Activated T-helper 17 cell treated with anti-CD3 and anti-CD28 coated beads, Interleukin-2, amount 50 U/mL, for 72 hours (primary cell): ENCODE measurements around the gene GSTM3. TPM values are rescaled to one million over a fixed set of nuclear protein-coding genes. Genes with fewer than 3 reads are reported as not detected.
"Not testable (repeated sequence)": the region's sequence is repeated elsewhere in the genome, so short reads cannot be mapped to it uniquely, and the experiment has no call there.

Experiments used
- ATAC-seq: fragments of 150-1000 bp; cut with Tn5 transposase; replicated peaks from 2 replicates; pipeline ENCODE4 v1.10.0; 2021; ENCODE audit warnings: mild to moderate bottlenecking, moderate library complexity
- H3K27ac Mint-ChIP-seq: one replicate; pipeline ENCODE4 v1.8.0; 2022; ENCODE audit warnings: mixed read lengths
- H3K27me3 Mint-ChIP-seq: one replicate; pipeline ENCODE4 v1.8.0; 2022; ENCODE audit warnings: mixed read lengths
- H3K36me3 Mint-ChIP-seq: one replicate; pipeline ENCODE4 v1.8.0; 2022; ENCODE audit warnings: low read depth, mild to moderate bottlenecking, mixed read lengths
- H3K4me1 Mint-ChIP-seq: one replicate; pipeline ENCODE4 v1.8.0; 2022; ENCODE audit warnings: mixed read lengths
- H3K4me3 Mint-ChIP-seq: one replicate; pipeline ENCODE4 v1.8.0; 2022; ENCODE audit warnings: mild to moderate bottlenecking, mixed read lengths
- H3K9me3 Mint-ChIP-seq: one replicate; pipeline ENCODE4 v1.8.0; 2022; ENCODE audit warnings: mixed read lengths
- total RNA-seq, 2 donors: library from RNA; stranded (reverse); gene quantifications; one replicate each; pipeline ENCODE4 v1.2.3, GENCODE V29; 2022

The GSTM3 gene
- total RNA-seq, 2 donors from 2014 or later = 8.9 to 30.2 TPM

DNA sequence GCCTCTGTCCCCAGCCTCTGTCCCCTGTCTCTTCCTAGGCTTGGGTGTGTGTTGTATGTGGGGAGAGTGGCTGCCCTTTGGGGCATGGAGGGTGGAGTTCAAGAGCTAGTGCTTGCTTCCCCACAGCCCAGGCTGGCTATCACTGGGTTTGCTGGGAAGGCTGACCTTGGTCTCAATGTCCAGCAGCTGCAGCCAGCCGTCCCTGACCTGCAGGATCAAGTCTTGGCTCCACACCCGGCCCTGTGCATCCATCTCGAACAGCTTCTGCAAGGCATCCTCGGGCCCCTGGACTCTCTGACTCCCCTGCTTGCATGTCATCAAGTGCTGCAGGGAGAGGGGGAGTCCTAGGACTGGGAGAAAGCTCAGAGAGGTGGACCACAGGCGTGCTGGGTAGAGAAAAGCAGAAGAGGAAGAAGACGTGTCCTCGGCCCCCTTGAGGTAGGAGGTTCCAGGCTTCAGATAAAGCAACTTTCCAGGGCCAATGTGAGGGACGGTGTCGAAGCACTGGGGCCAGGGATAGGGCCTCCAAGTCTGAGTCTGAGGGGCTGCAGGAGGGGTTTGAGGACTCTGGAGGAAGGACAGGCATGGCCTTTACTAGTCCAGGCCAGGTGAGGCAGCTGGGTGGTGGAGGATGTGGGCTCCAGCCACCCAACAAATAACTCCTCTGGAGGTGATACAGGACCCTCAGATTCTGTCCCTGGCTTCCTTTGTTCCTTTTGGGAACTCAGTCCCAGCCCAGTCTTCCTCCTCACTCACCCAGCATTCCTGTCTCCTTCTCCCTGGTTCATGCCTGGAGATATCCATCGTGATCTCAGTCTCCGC, 18.9 kb upstream of the GSTM3 start:
- ATAC-seq = no peak
- H3K9me3 Mint-ChIP-seq = no peaks in the 10 kb centered on the region
- H3K36me3 Mint-ChIP-seq = no peaks in the 10 kb centered on the region
- no peaks in the 10 kb centered on the region for H3K4me1 Mint-ChIP-seq
- no peak overlapping the region for H3K4me3 Mint-ChIP-seq
- no peak overlapping the region for H3K27ac Mint-ChIP-seq
- no peaks in the 10 kb centered on the region for H3K27me3 Mint-ChIP-seq

DNA sequence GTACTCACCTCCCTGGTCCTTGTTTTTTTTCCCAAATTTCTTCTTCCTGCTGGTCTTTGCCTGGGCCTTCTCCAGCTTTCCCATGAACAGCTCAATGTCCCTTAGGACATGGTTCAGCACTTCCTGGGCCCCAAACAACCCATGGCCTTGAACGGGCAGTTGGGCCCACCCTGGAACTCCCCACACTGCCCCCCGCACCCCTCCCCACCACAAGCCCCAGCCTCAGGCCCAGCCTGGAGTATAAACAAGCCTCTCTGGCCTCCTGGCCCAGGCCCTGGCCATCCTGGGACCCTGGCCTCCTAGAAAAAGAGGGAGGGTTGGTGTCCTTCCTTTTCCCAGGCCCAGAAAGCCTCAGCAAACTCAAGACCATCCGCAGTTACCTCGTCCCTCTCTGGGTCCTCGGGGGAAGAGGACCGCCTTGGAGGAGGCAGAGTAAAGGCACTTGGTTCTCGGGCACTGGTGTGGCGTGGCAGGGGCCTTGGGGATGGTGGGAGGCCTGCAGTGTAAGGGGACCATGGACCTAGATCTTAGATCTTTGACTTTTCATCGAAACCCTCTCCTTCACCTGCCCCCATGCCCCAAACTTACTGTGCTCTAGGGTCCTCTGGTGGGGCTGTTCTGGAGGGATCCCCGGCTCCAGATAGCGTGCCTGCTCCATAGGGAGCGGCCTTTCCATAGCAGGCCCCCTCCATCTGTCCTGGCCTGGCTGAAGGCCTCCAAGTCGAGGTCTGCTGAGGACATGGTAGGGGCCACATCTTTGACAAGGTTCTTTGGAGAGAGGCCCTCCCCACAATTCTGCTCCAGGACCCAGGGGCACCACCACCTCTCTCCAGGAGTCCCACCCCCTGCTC, 17.3 kb upstream of the GSTM3 start:
- ATAC-seq = no peak
- Mint-ChIP-seq H3K4me1 (no peaks in the 10 kb centered on the region), H3K9me3 (no peaks in the 10 kb centered on the region), H3K36me3 (no peaks in the 10 kb centered on the region), H3K27ac (no peak overlapping the region), H3K4me3 (no peak overlapping the region), H3K27me3 (no peaks in the 10 kb centered on the region)

DNA sequence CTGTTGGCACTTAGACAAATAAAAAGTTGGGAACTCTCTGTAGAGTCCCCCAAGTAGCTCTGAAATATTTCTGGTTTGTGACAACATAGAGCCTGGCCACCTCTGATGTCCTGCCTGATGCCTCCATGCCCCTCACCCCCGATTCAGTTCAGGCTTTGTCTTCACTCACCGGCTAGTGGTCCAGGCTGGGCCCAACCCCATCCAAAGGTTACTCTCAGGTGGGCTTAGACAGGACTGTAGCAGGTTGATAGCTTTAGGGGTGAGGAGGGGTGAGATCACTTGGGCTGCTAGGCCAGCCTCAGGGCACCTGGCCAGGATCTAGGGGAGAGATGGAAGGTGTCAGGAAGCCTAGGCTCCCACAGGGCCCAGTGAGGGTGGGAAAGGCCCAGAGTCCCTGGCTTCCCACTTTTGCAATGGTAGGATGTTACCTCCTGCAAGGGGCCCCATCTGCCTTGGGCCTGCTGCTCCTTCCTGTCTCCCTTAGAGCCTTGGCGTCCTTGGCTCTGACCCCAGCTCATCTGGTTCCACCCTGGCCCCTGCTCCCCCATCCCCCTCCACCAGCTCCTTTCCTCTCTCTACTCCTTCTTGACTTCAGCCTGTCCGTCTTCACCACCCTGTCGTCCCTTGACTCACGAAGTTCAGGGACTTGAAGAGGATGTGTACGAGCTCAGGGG, 16.1 kb upstream of the GSTM3 start:
- no peaks in the 10 kb centered on the region for H3K9me3 Mint-ChIP-seq
- H3K36me3 Mint-ChIP-seq = no peaks in the 10 kb centered on the region
- no peaks in the 10 kb centered on the region for H3K4me1 Mint-ChIP-seq
- no peak overlapping the region for H3K27ac Mint-ChIP-seq
- no peak for ATAC-seq
- no peak overlapping the region for H3K4me3 Mint-ChIP-seq
- H3K27me3 Mint-ChIP-seq = peaks cover 5% of the 10 kb centered on the region

DNA sequence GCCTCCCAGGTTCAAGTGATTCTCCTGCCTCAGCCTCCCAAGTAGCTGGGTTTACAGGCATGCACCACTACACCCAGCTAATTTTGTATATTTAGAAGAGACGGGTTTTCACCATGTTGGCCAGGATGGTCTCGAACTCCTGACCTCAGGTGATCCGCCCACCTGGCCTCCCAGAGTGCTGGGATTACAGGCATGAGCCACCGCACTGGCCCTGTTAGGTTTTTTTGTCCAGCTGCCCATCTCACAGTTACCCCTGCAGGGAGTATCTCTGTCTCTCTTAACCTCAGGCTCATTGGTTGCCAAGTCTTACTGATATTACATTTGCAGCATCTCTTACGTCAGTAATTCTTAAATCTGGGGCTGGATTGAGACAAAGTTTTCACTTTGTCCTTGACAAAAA, 15.5 kb upstream of the GSTM3 start:
- H3K4me3 Mint-ChIP-seq, ATAC-seq, H3K4me1 Mint-ChIP-seq, H3K27ac Mint-ChIP-seq, H3K36me3 Mint-ChIP-seq, H3K9me3 Mint-ChIP-seq: not testable (repeated sequence)
- peaks cover 10% of the 10 kb centered on the region for H3K27me3 Mint-ChIP-seq

DNA sequence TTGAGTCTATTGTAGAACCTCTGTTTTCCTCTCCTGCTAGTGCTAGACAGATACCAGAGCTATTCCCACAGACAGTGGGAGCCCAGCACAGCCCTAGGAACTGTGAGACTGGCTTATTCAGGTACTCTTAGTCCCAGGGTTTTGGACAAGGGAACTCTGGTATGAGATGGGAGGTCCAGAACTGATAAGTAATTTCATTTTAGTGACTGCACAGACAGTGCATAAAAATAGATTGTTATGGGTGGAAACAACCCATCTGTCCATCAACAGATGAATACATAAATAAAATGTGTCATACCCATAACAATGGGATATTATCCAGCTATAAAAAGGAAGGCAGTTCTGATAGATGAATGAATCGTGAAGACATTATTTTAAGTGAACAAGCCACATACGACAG, 13.9 kb upstream of the GSTM3 start:
- Mint-ChIP-seq H3K27me3 (peaks cover 19% of the 10 kb centered on the region), H3K4me1 (no peaks in the 10 kb centered on the region), H3K4me3 (no peak overlapping the region), H3K27ac (no peak overlapping the region), H3K36me3 (no peaks in the 10 kb centered on the region), H3K9me3 (no peaks in the 10 kb centered on the region)
- ATAC-seq = no peak

DNA sequence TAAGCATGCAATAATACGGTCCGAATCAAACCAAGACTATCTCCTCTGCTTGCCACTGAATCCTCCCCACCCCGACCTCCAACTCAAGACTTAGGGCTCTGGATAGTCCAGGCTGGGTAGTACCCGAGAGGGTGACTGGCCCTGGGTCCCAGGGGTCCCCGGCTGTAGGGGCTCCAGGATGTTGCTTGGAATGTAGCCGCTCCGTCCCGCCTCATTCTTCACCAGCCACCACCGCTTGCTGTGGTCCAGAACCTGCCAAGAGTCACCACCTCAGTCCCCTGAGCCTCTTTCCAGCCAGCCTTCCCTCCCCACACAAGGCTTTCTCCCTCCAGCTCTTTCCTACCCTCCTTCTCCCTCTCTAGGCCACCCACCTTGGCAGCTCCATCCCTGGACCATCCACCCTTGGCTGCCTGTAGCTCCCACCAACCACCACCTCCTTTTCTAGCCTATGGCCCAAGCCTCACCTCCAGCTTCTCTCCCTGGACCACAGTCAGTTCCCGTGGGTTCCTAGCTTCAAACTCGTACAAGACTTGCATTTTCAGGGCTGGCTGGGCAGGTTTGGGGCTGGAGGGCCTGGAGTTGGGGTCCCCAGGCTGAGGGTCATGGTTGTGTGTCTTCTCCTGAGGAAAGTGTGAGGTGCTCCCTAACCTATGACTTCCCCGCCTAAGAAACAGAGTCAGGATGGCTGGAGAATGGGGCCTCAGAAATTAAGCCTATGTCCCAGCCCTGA, 10.9 kb upstream of the GSTM3 start:
- Mint-ChIP-seq H3K4me1 (no peaks in the 10 kb centered on the region), H3K27ac (no peak overlapping the region), H3K9me3 (no peaks in the 10 kb centered on the region), H3K4me3 (no peak overlapping the region), H3K27me3 (peaks cover 28% of the 10 kb centered on the region), H3K36me3 (no peaks in the 10 kb centered on the region)
- no peak for ATAC-seq

DNA sequence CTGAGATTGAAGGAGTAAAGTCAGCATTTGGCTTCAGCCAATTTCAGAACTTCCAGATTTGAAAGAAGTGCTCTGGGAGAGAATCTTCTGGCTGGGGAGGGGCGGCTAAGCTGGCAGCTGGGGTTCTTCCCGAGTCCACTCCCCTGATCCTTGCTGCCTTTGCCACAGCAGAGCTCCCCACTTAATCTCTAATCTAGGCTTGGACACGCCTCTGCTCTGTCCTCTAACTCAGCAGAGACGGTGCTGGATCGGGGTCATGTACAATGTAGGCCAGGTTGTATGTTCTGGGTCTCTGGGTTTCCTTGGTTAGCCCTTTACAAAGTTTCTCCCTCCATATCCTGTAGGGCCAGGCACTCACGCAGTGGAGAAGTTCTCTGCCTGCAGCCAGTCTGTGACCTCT, 10.1 kb upstream of the GSTM3 start:
- Mint-ChIP-seq H3K27me3 (peaks cover 28% of the 10 kb centered on the region), H3K4me1 (no peaks in the 10 kb centered on the region), H3K4me3 (no peak overlapping the region), H3K27ac (no peak overlapping the region), H3K36me3 (no peaks in the 10 kb centered on the region), H3K9me3 (no peaks in the 10 kb centered on the region)
- no peak for ATAC-seq

DNA sequence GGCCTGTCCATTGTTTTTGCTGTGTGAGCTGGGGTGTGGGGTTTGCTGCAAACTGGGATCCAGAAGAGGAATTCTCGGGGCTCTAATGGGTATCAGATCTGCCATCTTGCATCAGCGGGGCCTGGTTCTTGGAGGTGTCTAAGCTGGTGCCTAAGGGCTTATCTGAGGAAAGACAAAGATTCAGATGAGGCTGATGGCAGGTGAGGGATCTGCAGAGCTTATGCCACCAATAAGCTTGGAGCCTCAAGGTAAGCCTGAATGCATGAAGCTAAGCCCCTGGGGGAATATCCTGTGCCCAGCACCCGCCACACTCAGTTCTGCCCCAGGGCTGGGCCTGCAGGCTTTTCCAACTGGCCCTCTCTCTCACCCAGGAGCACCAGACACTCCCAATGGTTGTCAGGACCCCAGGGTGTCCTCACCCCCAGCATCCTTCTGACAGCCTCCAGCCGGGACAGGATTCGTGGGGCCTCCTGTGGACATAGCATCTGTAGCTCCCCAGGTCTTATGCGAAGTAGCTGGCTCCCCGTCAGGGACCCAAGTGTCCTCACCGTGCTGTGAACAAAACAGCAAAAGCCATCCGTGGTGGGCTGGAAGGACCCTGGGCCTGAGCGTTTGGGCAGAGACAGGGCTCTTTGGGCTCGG, 9.5 kb upstream of the GSTM3 start:
- Mint-ChIP-seq H3K36me3 (no peaks in the 10 kb centered on the region), H3K27me3 (peaks cover 28% of the 10 kb centered on the region), H3K9me3 (no peaks in the 10 kb centered on the region), H3K4me3 (no peak overlapping the region), H3K4me1 (no peaks in the 10 kb centered on the region), H3K27ac (no peak overlapping the region)
- ATAC-seq = no peak

DNA sequence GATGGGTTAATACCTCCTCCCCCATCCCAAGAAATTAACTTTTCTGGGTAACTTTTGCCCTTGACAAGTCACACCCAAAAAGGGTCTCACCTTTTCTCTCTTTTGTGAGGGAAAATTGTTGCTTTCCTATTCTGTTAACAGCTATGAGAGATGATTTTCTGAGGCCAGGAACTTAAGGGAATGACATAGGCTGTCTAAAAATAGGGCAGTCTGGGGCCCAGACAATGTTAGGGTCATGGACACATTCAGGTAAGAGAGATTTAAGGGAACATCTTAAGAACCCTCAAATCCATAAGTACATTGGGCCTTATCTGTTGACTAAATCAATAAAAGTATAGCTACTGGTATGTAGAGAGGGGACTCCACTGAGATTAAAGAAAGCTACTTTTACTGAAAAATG, 8.4 kb upstream of the GSTM3 start:
- no peak for ATAC-seq
- Mint-ChIP-seq H3K9me3 (no peaks in the 10 kb centered on the region), H3K27me3 (peaks cover 28% of the 10 kb centered on the region), H3K27ac (no peak overlapping the region), H3K4me1 (no peaks in the 10 kb centered on the region), H3K36me3 (no peaks in the 10 kb centered on the region), H3K4me3 (no peak overlapping the region)

DNA sequence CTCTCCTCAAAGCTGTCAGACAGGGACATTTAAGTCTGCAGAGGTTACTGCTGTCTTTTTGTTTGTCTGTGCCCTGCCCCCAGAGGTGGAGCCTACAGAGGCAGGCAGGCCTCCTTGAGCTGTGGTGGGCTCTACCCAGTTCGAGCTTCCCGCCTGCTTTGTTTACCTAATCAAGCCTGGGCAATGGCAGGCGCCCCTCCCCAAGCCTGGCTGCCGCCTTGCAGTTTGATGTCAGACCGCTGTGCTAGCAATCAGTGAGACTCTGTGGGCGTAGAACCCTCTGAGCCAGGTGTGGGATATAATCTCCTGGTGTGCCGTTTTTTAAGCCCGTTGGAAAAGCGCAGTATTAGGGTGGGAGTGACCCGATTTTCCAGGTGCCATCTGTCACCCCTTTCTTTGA, 7.5 kb upstream of the GSTM3 start:
- ATAC-seq, H3K9me3 Mint-ChIP-seq, H3K4me3 Mint-ChIP-seq, H3K27ac Mint-ChIP-seq, H3K4me1 Mint-ChIP-seq, H3K36me3 Mint-ChIP-seq: not testable (repeated sequence)
- H3K27me3 Mint-ChIP-seq = peaks cover 28% of the 10 kb centered on the region

DNA sequence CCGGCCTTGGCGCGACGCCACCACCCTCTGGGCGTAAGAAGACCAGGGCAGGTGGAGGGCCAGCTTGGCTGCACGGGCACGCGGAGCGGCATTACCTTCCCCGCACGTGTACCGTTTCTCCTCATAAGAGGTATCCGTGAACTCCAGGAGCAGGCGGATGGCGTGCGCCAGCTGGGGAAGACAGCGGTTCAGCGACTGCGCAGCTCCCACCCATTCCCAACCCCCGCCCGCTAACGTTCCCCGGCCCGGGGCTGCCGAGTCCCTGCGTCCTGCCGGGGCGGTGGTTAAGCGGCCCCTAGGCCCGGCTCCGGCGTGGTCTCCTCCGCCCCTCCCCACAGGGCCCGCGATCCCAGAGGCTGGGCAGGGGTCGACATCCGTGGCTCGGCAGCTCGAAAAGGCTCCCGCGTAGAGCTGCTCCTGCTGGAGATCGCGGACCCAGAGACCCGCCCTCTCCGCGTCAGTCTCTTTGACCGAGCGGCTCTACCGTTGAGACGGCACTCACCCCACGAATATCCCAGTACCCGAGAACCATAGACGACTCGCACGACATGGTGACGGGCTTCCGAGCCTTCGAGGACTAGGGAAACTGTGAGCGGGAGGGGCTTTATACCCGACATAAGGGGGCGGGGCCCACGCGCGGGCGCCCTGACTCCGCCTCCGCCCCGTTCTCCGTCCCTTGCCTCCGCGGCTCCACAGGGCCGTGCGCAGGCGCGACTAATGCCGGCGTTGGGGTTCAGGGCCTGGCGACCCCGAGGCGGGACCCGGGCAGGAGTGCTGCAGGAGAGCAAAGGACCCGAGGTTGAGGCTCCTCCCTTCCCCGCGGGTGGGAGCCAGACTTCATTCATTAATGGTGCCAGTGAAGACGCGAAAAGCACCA, 862 bp downstream of the GSTM3 start:
- peaks cover 8% of the 10 kb centered on the region for H3K4me1 Mint-ChIP-seq
- H3K27me3 Mint-ChIP-seq = no peaks in the 10 kb centered on the region
- H3K4me3 Mint-ChIP-seq = peak overlapping the region; percentile 74
- no peaks in the 10 kb centered on the region for H3K9me3 Mint-ChIP-seq
- peak; percentile 98 for ATAC-seq
- H3K36me3 Mint-ChIP-seq = peaks cover 16% of the 10 kb centered on the region
- H3K27ac Mint-ChIP-seq = peak overlapping the region; percentile 42

DNA sequence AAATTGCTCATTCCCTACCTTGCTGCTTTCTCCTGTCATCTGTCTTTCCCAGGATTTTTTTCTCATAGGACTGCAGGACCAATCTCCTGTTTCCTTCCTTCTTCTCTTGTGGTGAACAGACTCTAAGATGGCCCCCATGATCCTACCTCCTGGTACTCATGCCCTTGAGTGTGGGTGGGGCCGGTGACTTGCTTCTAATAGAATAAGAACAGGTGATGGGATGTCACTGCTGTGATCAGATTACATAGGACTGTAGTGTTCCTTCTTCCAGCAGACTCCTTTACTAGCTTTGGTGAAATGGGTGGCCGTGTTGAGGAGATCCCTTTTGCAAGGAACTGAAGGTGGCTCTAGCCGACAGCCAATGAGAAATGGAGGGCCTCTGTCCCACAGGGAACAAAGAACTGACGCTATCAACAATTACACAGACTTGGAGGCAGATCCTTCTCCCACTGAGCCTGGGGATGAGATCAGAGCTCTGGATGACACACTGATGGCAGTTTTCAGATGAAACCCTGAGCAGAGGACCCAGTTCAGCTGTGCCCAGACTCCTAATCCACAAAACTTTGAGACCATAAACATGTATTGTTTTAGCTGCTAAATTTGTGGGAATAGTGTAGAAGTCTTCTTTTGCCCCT, 7.5 kb downstream of the GSTM3 start:
- peaks cover 16% of the 10 kb centered on the region for H3K36me3 Mint-ChIP-seq
- H3K27ac Mint-ChIP-seq = no peak overlapping the region
- H3K27me3 Mint-ChIP-seq = peaks cover 7% of the 10 kb centered on the region
- H3K9me3 Mint-ChIP-seq = no peaks in the 10 kb centered on the region
- H3K4me3 Mint-ChIP-seq = no peak overlapping the region
- ATAC-seq = no peak
- H3K4me1 Mint-ChIP-seq = no peaks in the 10 kb centered on the region

DNA sequence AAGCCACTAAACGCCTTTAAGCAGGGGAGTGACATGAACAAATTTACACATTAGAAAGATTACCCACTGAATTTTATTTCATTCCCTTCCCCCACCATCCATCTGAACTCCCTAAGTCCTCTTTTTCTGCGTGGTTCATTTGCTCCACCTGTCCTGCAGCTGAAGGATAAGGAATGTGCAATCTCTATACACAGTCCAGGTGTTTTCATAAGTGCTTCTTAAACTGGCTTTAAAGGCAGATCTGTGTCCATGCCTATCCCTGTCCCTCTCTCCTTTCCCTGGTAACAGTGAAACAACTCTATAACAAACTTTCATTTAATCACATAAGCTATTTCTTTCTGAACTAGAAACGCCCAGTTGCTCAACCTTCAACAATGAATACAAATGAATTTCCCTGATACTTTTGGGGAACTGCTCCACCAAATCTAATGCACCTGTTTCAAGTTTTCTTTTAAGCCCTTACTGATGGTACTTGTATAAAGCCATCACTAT, 8.4 kb downstream of the GSTM3 start:
- Mint-ChIP-seq H3K27me3 (peaks cover 7% of the 10 kb centered on the region), H3K36me3 (peaks cover 12% of the 10 kb centered on the region), H3K4me3 (no peak overlapping the region), H3K9me3 (no peaks in the 10 kb centered on the region), H3K4me1 (no peaks in the 10 kb centered on the region), H3K27ac (no peak overlapping the region)
- ATAC-seq = no peak
